OCI-LY7 (cell line): ENCODE data around the gene KAT7. TPM values are rescaled to one million over a fixed set of nuclear protein-coding genes. Genes with fewer than 3 reads are reported as not detected.

Source experiments
- BruUV-seq: library from RNA; stranded (reverse); fragments of 400-500 nt; replicated peaks from 2 replicates; lab custom pipeline; 2021; lab: Mats Ljungman, UMichigan
- CTCF ChIA-PET: fragments of 300-600 bp; sonication (Branson Sonifier 250); formaldehyde crosslinking; loops from one replicate; lab custom pipeline; 2022; ENCODE audit warnings: antibody characterized with exemption; ENCODE audit not compliant: unreplicated experiment; lab: Charles Lee
- POLR2A ChIA-PET: fragments of 300-600 bp; sonication (Branson Sonifier 250); formaldehyde crosslinking; loops from one replicate; lab custom pipeline; 2022; ENCODE audit warnings: antibody characterized with exemption; lab: Charles Lee
- DNase-seq: peaks from one replicate; pipeline ENCODE4 v3.0.0-alpha.2; 2015; ENCODE audit warnings: low spot score
- H2AFZ ChIP-seq: fragments of 200-600 bp; sonication (generic), shearing (Covaris generic); 2 replicates; pipeline ENCODE4 v1.6.1; 2014; ENCODE audit warnings: mild to moderate bottlenecking, antibody characterized with exemption, low read length, moderate library complexity
- H3K27ac ChIP-seq: fragments of 200-600 bp; sonication (generic); 2 replicates; pipeline ENCODE4 v1.5.1; 2014; ENCODE audit warnings: mixed run types, low read depth, mild to moderate bottlenecking, moderate library complexity, low read length, inconsistent platforms; ENCODE audit not compliant: poor library complexity, severe bottlenecking
- H3K36me3 ChIP-seq: fragments of 200-600 bp; sonication (generic); 2 replicates; pipeline ENCODE4 v1.6.1; 2014; ENCODE audit warnings: mild to moderate bottlenecking, antibody characterized with exemption, low read length, moderate library complexity, mixed read lengths; ENCODE audit not compliant: insufficient read depth
- H3K4me1 ChIP-seq: fragments of 200-600 bp; sonication (generic); 2 replicates; pipeline ENCODE4 v1.5.1; 2014; ENCODE audit warnings: mild to moderate bottlenecking, low read length; ENCODE audit not compliant: insufficient read depth, poor library complexity, severe bottlenecking
- H3K4me2 ChIP-seq: fragments of 200-600 bp; sonication (generic); 2 replicates; pipeline ENCODE4 v1.6.1; 2014; ENCODE audit warnings: mild to moderate bottlenecking, low read length
- H3K4me3 ChIP-seq: fragments of 200-600 bp; sonication (generic); 2 replicates; pipeline ENCODE4 v1.5.1; 2014; ENCODE audit warnings: mild to moderate bottlenecking, low read depth, low read length; ENCODE audit not compliant: poor library complexity, severe bottlenecking
- H3K79me2 ChIP-seq: fragments of 200-600 bp; sonication (generic); 2 replicates; pipeline ENCODE4 v1.6.1; 2016; ENCODE audit warnings: low read depth, mild to moderate bottlenecking, low read length, moderate library complexity, mixed read lengths; ENCODE audit not compliant: insufficient read depth
- H3K9me2 ChIP-seq: fragments of 200-600 bp; sonication (generic); 2 replicates; pipeline ENCODE4 v1.6.1; 2016; ENCODE audit warnings: mild to moderate bottlenecking, low read length, mixed read lengths; ENCODE audit not compliant: insufficient read depth
- H3K9me3 ChIP-seq: fragments of 200-600 bp; sonication (generic); 2 replicates; pipeline ENCODE4 v1.6.1; 2014; ENCODE audit warnings: mild to moderate bottlenecking, mixed run types, low read length, mixed read lengths
- H4K20me1 ChIP-seq: fragments of 200-600 bp; sonication (generic); 2 replicates; pipeline ENCODE4 v1.6.1; 2014; ENCODE audit warnings: mild to moderate bottlenecking, antibody characterized with exemption, low read length, moderate library complexity, mixed read lengths; ENCODE audit not compliant: insufficient read depth
- CTCF ChIP-seq: fragments of 200-600 bp; sonication (generic); conservative IDR thresholded peaks from 2 replicates; pipeline ENCODE4 v1.5.1; 2014; ENCODE audit warnings: mild to moderate bottlenecking, antibody characterized with exemption, low read length, moderate library complexity, mixed read lengths
- EZH2phosphoT487 ChIP-seq: fragments of 200-600 bp; sonication (generic); IDR thresholded peaks from 2 replicates; pipeline ENCODE4 v1.6.1; 2018; ENCODE audit warnings: low read depth, borderline replicate concordance, mild to moderate bottlenecking, mixed run types, antibody characterized with exemption, low read length, moderate library complexity, mixed read lengths
- intact Hi-C: fragments of 100-400 bp; cut with micrococcal nuclease; formaldehyde crosslinking; loops from one replicate; pipeline ENCODE4 v1.10.0; 2022; ENCODE audit not compliant: unreplicated experiment
- total RNA-seq, 2 experiments: library from RNA; depleted of rRNA in 1 of 2; stranded (reverse); fragments of >200 nt in 1 of 2; shearing (Covaris generic) in 1 of 2; gene quantifications; 2 replicates each; pipeline ENCODE4 v1.2.3, GENCODE V29; 2014 to 2022

The KAT7 gene
- total RNA-seq, 2 experiments from 2014 or later = 43.3 to 70.3 TPM

DNA sequence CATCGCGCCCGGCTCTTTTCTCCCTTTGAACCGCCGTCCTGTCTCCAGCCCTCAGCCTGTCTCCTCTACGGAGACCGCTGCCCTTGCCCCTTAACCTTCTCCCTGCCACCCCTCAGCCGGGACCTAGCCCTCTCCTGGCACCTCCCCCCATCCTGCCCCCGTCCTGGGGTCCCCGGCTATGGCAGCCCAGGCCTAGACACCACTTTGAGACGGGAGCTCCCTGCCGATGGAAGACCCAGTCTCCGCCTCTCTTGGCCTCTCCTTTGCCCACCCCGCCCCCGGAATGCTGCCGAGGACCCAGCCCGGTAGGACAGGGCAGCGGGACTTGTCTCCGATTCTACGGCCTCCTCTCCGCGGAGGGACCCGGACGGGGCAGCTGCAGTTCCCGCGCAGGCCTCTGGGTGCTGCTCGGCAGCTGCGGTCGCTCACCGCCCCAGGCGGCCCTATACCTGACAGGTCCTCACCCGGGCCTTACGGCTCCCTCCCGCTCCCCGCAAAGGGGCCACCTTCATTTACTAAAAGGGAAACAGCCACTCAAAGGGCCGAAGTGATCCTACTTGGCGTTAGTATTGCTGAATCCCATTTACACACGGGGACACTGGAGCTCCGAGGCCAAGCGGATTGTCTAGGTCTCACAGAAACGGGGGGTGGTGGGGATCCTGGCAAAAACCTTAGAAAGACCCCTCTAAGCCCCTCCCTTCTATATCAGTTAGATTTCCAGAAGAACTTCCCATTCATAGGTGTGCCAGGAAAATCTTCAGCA, 92.0 kb downstream of the KAT7 start:
- peak; percentile 58 for DNase-seq
- H2AFZ ChIP-seq = no peak overlapping the region

DNA sequence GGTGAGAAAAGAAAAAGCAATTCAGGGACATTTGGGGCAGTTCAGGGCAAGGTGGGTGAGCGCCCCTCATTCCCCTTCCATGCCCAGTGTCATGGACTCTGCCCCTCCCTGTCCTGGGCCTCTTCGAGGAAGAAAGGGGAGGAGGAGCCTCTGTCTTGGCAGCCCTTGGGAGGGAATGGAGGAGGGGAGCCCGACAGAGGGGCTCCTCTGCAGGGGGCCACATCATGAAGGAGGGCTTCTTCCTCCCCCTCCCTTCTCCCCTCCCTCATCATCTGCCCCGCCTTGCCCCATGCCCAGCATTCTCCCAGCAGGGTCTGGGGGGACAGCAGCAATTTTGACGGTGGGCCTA, 92.5 kb downstream of the KAT7 start:
- Histone ChIP-seq H3K36me3 (no peaks in the 10 kb centered on the region), H3K4me2 (no peak overlapping the region), H2AFZ (no peak overlapping the region), H3K79me2 (no peaks in the 10 kb centered on the region), H3K27ac (no peak overlapping the region), H4K20me1 (no peaks in the 10 kb centered on the region), H3K4me1 (no peaks in the 10 kb centered on the region), H3K4me3 (no peak overlapping the region), H3K9me3 (no peaks in the 10 kb centered on the region), H3K9me2 (no peaks in the 10 kb centered on the region)
- ChIA-PET POLR2A (no interaction called here), CTCF (no interaction called here)
- no TSS peak for BruUV-seq
- intact Hi-C loops = no loop called here
- no peak for TF ChIP-seq CTCF
- TF ChIP-seq EZH2phosphoT487 = no peak
- no peak for DNase-seq

More for the DNA sequence above, 92.0 kb downstream of the KAT7 start:
- Histone ChIP-seq H3K4me1 (no peaks in the 10 kb centered on the region), H3K4me3 (no peak overlapping the region), H3K79me2 (no peaks in the 10 kb centered on the region), H3K27ac (no peak overlapping the region), H3K9me3 (no peaks in the 10 kb centered on the region), H3K36me3 (no peaks in the 10 kb centered on the region), H4K20me1 (no peaks in the 10 kb centered on the region), H3K4me2 (no peak overlapping the region), H3K9me2 (no peaks in the 10 kb centered on the region)
- intact Hi-C loops = loop anchor here (1.0 kb wide), 1 partner anchor 118 kb away; no protein-coding TSS in a partner anchor
- TF ChIP-seq EZH2phosphoT487 (no peak), CTCF (peak; percentile 83)
- ChIA-PET CTCF (interaction anchor here (0.6 kb wide), 1 partner anchor 133 kb away, joined by 3 read pairs; no protein-coding TSS in a partner anchor), POLR2A (no interaction called here)
- BruUV-seq = no TSS peak

DNA sequence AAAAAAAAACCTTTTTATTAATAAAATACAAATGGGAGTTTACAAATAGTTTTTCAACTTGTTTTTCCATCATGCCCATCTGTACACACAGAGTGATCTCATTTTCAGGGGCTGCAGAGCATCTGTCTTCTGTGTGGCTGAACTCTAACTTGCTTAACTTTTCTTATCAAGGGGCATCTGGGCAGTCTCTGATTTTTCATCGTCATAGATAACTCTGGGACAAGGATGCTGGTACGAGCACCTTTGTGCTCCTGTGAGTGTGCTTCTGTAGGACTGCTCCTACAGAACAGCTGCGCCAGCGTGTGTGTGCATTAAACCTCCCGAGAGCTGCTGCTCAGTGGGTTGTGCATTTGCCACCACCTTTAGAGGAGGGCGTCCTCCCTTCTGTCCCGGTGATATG, 94.0 kb downstream of the KAT7 start:
- Histone ChIP-seq H4K20me1 (no peaks in the 10 kb centered on the region), H3K4me2 (no peak overlapping the region), H3K79me2 (no peaks in the 10 kb centered on the region), H3K4me1 (no peaks in the 10 kb centered on the region), H3K9me2 (no peaks in the 10 kb centered on the region), H2AFZ (no peak overlapping the region), H3K36me3 (no peaks in the 10 kb centered on the region), H3K9me3 (no peaks in the 10 kb centered on the region), H3K4me3 (no peak overlapping the region), H3K27ac (no peak overlapping the region)
- BruUV-seq = no TSS peak
- TF ChIP-seq CTCF = no peak
- TF ChIP-seq EZH2phosphoT487 = no peak
- DNase-seq = no peak
- ChIA-PET POLR2A (no interaction called here), CTCF (interaction anchor here (0.6 kb wide), 1 partner anchor 113 kb away, joined by 3 read pairs; the partner anchor contains the start of gene DLX3)
- intact Hi-C loops = no loop called here
